ENCODE measurements around the gene GSDME. TPM values are rescaled to one million over a fixed set of nuclear protein-coding genes. Genes with fewer than 3 reads are reported as not detected.

Gene GSDME
- polyA plus RNA-seq, 1 of the 3 experiments (the other 2 are of a cell fraction), result 109 TPM

DNA sequence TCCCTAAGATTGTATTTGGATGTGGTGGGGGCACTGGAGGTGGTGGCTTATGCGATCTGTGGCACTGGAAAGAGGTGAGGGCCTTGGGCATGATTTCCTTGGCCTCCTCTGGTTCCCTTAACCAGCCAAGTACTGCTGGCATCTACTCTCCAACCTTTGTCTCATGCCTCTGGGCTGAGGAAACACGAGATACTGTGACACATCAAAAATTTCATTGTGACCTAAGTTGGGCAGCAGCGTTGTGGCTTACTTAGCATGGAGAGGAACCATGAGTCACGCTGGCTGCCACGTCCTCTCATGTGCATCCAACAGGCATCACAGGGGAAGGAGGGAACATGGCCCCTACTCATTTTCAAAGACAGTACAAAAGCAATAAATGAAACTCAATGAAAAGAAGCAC, 29.7 kb upstream of the GSDME start:
- H3K9me2 ChIP-seq, result no peaks in the 10 kb centered on the region
- peaks cover 0 to 9% of the 10 kb centered on the region in 2 experiments; a peak in 1 of 4 replicates for H3K4me1 ChIP-seq (ENCODE audit: control insufficient read depth in 1 of 2, insufficient read depth in 2 of 2, low read depth in 1 of 2, low read length in 1 of 2)
- peaks cover 4% of the 10 kb centered on the region for H3F3A ChIP-seq (replicated peaks; ENCODE audit: insufficient read depth)
- H3K4me3 ChIP-seq (ENCODE audit: low read depth in 2 of 2, low read length in 1 of 2), result no peak overlapping the region
- ChIA-PET POLR2A (no interaction called here), CTCF (no interaction called here)
- H2AFZ ChIP-seq (ENCODE audit: low read depth), result peak overlapping the region; percentile 80; the same call in 1 of the 2 replicates
- H3K36me3 ChIP-seq (replicated peaks in 1 of 2; ENCODE audit: control insufficient read depth in 1 of 2, insufficient read depth in 2 of 2, low read length in 1 of 2), result no peaks in the 10 kb centered on the region
- no peaks in the 10 kb centered on the region for H3K9me3 ChIP-seq
- no peaks in the 10 kb centered on the region for H3K79me2 ChIP-seq (ENCODE audit: insufficient read depth)
- 26% methylated on average over 5 of the region's 5 CpGs for WGBS (ENCODE audit: low lambda C conversion rate)
- no peak for DNase-seq
- TF ChIP-seq JUND (IDR thresholded peaks at IDR 0.05) (peak; percentile 78), TEAD4 (IDR thresholded peaks at IDR 0.05; ENCODE audit: borderline replicate concordance, insufficient read depth) (0 out of 2 replicates have a peak, but pooled peaks have one; percentile 45), POLR2AphosphoS5 (IDR thresholded peaks at IDR 0.05; ENCODE audit: low read depth, low read length) (no peak), TCF12 (IDR thresholded peaks at IDR 0.05) (peak; percentile 66; the same call in 1 of the 2 replicates), FOSL2 (IDR thresholded peaks at IDR 0.05; ENCODE audit: borderline replicate concordance, low read depth) (peak; percentile 87), NFIC (IDR thresholded peaks at IDR 0.05; ENCODE audit: borderline replicate concordance) (no peak; the same call in 1 of the 2 replicates)
- TF ChIP-seq, protein P1, sequence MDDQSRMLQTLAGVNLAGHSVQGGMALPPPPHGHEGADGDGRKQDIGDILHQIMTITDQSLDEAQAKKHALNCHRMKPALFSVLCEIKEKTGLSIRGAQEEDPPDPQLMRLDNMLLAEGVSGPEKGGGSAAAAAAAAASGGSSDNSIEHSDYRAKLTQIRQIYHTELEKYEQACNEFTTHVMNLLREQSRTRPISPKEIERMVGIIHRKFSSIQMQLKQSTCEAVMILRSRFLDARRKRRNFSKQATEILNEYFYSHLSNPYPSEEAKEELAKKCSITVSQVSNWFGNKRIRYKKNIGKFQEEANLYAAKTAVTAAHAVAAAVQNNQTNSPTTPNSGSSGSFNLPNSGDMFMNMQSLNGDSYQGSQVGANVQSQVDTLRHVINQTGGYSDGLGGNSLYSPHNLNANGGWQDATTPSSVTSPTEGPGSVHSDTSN (IDR thresholded peaks at IDR 0.05), result peak; percentile 42; the same call in 1 of the 2 replicates
- TF ChIP-seq, protein P2, sequence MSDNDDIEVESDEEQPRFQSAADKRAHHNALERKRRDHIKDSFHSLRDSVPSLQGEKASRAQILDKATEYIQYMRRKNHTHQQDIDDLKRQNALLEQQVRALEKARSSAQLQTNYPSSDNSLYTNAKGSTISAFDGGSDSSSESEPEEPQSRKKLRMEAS (IDR thresholded peaks at IDR 0.05; ENCODE audit: low read depth), result peak; percentile 98
- no peaks in the 10 kb centered on the region for H4K20me1 ChIP-seq (ENCODE audit: insufficient read depth)
- H3K4me2 ChIP-seq, result 0 out of 2 replicates have a peak overlapping the region, but pooled peaks have one; percentile 6
- peak overlapping the region in 1 of 2 experiments; percentile 87; a peak in 2 of 4 replicates for H3K27ac ChIP-seq (ENCODE audit: low read depth in 2 of 2, low read length in 1 of 2)
- peak overlapping the region; percentile 47; the same call in 1 of the 2 replicates for H3K9ac ChIP-seq
- H3K27me3 ChIP-seq (ENCODE audit: insufficient read depth), result no peaks in the 10 kb centered on the region

DNA sequence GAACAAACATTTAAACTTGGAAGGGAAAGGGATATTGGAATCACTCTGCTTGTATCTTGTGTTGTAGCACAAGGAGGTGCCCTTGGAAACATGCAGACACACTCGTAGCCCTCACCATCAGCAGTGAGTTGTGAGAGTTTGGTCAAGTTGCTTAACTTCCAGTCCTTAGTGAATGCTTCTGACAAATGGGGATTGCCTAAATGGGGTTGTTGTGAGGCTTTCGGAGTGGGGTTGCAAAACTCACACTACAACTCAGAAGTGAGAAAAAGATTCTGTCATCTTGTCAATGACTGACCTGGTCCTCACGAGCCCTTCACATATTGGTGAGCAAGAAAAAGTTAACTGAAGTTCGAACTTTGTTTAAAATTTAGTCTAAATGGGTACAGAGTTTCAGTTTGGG, 29.0 kb upstream of the GSDME start:
- H3K4me1 ChIP-seq (ENCODE audit: control insufficient read depth in 1 of 2, insufficient read depth in 2 of 2, low read depth in 1 of 2, low read length in 1 of 2), result peaks cover 0 to 9% of the 10 kb centered on the region in 2 experiments; a peak in 1 of 4 replicates
- CTCF ChIA-PET, result no interaction called here
- H3K4me3 ChIP-seq (ENCODE audit: low read depth in 2 of 2, low read length in 1 of 2), result no peak overlapping the region
- peak overlapping the region; percentile 38; the same call in 1 of the 2 replicates for H2AFZ ChIP-seq (ENCODE audit: low read depth)
- H3K4me2 ChIP-seq, result 0 out of 2 replicates have a peak overlapping the region, but pooled peaks have one; percentile 6
- H3K36me3 ChIP-seq (replicated peaks in 1 of 2; ENCODE audit: control insufficient read depth in 1 of 2, insufficient read depth in 2 of 2, low read length in 1 of 2), result no peaks in the 10 kb centered on the region
- DNase-seq, result no peak
- peak overlapping the region in 1 of 2 experiments; percentile 87; a peak in 2 of 4 replicates for H3K27ac ChIP-seq (ENCODE audit: low read depth in 2 of 2, low read length in 1 of 2)
- POLR2A ChIA-PET, result no interaction called here
- peaks cover 4% of the 10 kb centered on the region for H3F3A ChIP-seq (replicated peaks; ENCODE audit: insufficient read depth)
- H4K20me1 ChIP-seq (ENCODE audit: insufficient read depth), result no peaks in the 10 kb centered on the region
- peak overlapping the region; percentile 47; the same call in 1 of the 2 replicates for H3K9ac ChIP-seq
- WGBS (ENCODE audit: low lambda C conversion rate), result 93% methylated on average over 4 of the region's 4 CpGs
- no peaks in the 10 kb centered on the region for H3K27me3 ChIP-seq (ENCODE audit: insufficient read depth)
- no peaks in the 10 kb centered on the region for H3K9me3 ChIP-seq
- H3K9me2 ChIP-seq, result no peaks in the 10 kb centered on the region
- TF ChIP-seq CHD2 (IDR thresholded peaks at IDR 0.05; ENCODE audit: low read length, partially characterized antibody), result no peak
- TF ChIP-seq GATA2 (CRISPR knock-in tag; IDR thresholded peaks at IDR 0.05), result no peak
- TF ChIP-seq EP300 (IDR thresholded peaks at IDR 0.05; ENCODE audit: borderline replicate concordance in 1 of 2, low read depth in 1 of 2, low read length in 1 of 2), result no peak
- no peak for TF ChIP-seq MXI1 (IDR thresholded peaks at IDR 0.05; ENCODE audit: low read depth, low read length)
- TF ChIP-seq NFIC (IDR thresholded peaks at IDR 0.05; ENCODE audit: borderline replicate concordance), result no peak
- no peak for TF ChIP-seq FOSL2 (IDR thresholded peaks at IDR 0.05; ENCODE audit: borderline replicate concordance, low read depth)
- no peak for TF ChIP-seq SIN3A (IDR thresholded peaks at IDR 0.05; ENCODE audit: borderline replicate concordance, low read depth, low read length)
- TF ChIP-seq, protein P2 (IDR thresholded peaks at IDR 0.05; ENCODE audit: low read depth), result no peak
- no peak for TF ChIP-seq ELF1 (IDR thresholded peaks at IDR 0.05)
- TF ChIP-seq RFX5 (IDR thresholded peaks at IDR 0.05; ENCODE audit: low read length), result no peak
- TF ChIP-seq POLR2AphosphoS5 (IDR thresholded peaks at IDR 0.05; ENCODE audit: low read depth, low read length), result no peak
- TF ChIP-seq, protein P1 (IDR thresholded peaks at IDR 0.05), result no peak
- H3K79me2 ChIP-seq (ENCODE audit: insufficient read depth), result no peaks in the 10 kb centered on the region
